Measurements from ENCODE around the gene FOXC1. TPM values are rescaled to one million over a fixed set of nuclear protein-coding genes. Genes with fewer than 3 reads are reported as not detected.

FOXC1 gene
- total and polyA plus RNA-seq, 2 experiments from 2014 or later: 0.10 to 0.13 TPM

DNA sequence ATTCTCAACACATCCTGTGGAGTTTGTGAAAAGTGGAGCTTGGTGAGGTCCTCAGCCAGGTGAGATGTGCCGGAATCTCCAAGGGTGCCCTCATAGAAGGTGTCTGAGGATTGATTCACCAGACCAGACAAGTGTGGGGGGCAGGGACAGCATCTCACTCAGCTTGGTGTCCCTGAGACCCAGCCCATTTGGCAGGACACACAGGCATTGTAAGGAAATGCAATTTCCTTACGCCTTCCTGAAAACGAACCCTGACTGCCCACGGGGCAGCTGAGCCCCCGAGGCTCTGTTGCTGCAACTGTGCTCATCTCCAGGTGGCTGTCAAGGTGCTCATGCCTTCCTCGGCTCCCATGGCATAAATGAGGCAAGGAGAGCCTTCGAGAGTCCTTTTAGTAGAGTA, 33.4 kb downstream of the FOXC1 start:
- Histone ChIP-seq H3K36me3 (ENCODE audit: insufficient read depth) (no peaks in the 10 kb centered on the region), H3K79me2 (replicated peaks; ENCODE audit: insufficient read depth) (no peaks in the 10 kb centered on the region), H3K4me3 (no peak overlapping the region), H2AFZ (no peak overlapping the region), H3K4me1 (ENCODE audit: insufficient read depth) (no peaks in the 10 kb centered on the region), H3K27me3 (ENCODE audit: insufficient read depth) (no peaks in the 10 kb centered on the region), H3K9me2 (ENCODE audit: insufficient read depth) (no peaks in the 10 kb centered on the region), H3F3A (replicated peaks; ENCODE audit: low read depth) (no peaks in the 10 kb centered on the region), H3K4me2 (no peak overlapping the region), H4K20me1 (replicated peaks; ENCODE audit: insufficient read depth) (no peaks in the 10 kb centered on the region), H3K27ac (ENCODE audit: low read depth) (no peak overlapping the region)
- TF ChIP-seq POLR2AphosphoS5 (IDR thresholded peaks at IDR 0.05; ENCODE audit: low read depth): no peak
- TF ChIP-seq EZH2 (IDR thresholded peaks at IDR 0.05; ENCODE audit: low read depth, unreplicated experiment): no peak
- no peak for TF ChIP-seq JUNB (IDR thresholded peaks at IDR 0.05; ENCODE audit: unreplicated experiment)
- no peak for TF ChIP-seq NANOG (IDR thresholded peaks at IDR 0.05; ENCODE audit: borderline replicate concordance)
- no peak for TF ChIP-seq ZNF114 (CRISPR knock-in tag; IDR thresholded peaks at IDR 0.05)
- TF ChIP-seq ZNF462 (CRISPR knock-in tag; IDR thresholded peaks at IDR 0.05): no peak
- TF ChIP-seq, protein P1, sequence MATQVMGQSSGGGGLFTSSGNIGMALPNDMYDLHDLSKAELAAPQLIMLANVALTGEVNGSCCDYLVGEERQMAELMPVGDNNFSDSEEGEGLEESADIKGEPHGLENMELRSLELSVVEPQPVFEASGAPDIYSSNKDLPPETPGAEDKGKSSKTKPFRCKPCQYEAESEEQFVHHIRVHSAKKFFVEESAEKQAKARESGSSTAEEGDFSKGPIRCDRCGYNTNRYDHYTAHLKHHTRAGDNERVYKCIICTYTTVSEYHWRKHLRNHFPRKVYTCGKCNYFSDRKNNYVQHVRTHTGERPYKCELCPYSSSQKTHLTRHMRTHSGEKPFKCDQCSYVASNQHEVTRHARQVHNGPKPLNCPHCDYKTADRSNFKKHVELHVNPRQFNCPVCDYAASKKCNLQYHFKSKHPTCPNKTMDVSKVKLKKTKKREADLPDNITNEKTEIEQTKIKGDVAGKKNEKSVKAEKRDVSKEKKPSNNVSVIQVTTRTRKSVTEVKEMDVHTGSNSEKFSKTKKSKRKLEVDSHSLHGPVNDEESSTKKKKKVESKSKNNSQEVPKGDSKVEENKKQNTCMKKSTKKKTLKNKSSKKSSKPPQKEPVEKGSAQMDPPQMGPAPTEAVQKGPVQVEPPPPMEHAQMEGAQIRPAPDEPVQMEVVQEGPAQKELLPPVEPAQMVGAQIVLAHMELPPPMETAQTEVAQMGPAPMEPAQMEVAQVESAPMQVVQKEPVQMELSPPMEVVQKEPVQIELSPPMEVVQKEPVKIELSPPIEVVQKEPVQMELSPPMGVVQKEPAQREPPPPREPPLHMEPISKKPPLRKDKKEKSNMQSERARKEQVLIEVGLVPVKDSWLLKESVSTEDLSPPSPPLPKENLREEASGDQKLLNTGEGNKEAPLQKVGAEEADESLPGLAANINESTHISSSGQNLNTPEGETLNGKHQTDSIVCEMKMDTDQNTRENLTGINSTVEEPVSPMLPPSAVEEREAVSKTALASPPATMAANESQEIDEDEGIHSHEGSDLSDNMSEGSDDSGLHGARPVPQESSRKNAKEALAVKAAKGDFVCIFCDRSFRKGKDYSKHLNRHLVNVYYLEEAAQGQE (IDR thresholded peaks at IDR 0.05; ENCODE audit: unreplicated experiment): no peak
- TF ChIP-seq EZH2phosphoT487 (IDR thresholded peaks at IDR 0.05; ENCODE audit: unreplicated experiment): no peak
- TF ChIP-seq ZNF331 (CRISPR knock-in tag; IDR thresholded peaks at IDR 0.05; ENCODE audit: low read depth): no peak
- TF ChIP-seq CREB1 (CRISPR knock-in tag; IDR thresholded peaks at IDR 0.05; ENCODE audit: low read depth): no peak
- no peak for TF ChIP-seq ETS1 (IDR thresholded peaks at IDR 0.05)
- TF ChIP-seq, protein P2, sequence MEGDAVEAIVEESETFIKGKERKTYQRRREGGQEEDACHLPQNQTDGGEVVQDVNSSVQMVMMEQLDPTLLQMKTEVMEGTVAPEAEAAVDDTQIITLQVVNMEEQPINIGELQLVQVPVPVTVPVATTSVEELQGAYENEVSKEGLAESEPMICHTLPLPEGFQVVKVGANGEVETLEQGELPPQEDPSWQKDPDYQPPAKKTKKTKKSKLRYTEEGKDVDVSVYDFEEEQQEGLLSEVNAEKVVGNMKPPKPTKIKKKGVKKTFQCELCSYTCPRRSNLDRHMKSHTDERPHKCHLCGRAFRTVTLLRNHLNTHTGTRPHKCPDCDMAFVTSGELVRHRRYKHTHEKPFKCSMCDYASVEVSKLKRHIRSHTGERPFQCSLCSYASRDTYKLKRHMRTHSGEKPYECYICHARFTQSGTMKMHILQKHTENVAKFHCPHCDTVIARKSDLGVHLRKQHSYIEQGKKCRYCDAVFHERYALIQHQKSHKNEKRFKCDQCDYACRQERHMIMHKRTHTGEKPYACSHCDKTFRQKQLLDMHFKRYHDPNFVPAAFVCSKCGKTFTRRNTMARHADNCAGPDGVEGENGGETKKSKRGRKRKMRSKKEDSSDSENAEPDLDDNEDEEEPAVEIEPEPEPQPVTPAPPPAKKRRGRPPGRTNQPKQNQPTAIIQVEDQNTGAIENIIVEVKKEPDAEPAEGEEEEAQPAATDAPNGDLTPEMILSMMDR (conservative IDR thresholded peaks at IDR 0.05; ENCODE audit: low read depth in 2 of 2): no peak
- TF ChIP-seq STAT1 (IDR thresholded peaks at IDR 0.05; ENCODE audit: unreplicated experiment): no peak
- DNase-seq (ENCODE audit: low spot score) (no peak), ATAC-seq (no peak)
- H3K4me3 Mint-ChIP-seq: no peak overlapping the region
- H3K36me3 Mint-ChIP-seq (ENCODE audit: low read depth): no peaks in the 10 kb centered on the region; the same call in 2 of the 3 replicates
- peaks cover 21% of the 10 kb centered on the region for H3K27me3 Mint-ChIP-seq (ENCODE audit: insufficient read depth, low read depth, poor library complexity)
- H3K4me1 Mint-ChIP-seq: peaks cover 15% of the 10 kb centered on the region
- H3K9me3 Mint-ChIP-seq: no peaks in the 10 kb centered on the region
- no peak overlapping the region for H3K27ac Mint-ChIP-seq
